Activated B cell treated with CpG ODN at 0.5 μM for 24 hours (primary cell): ENCODE data around the gene TOP2B. TPM values are rescaled to one million over a fixed set of nuclear protein-coding genes. Genes with fewer than 3 reads are reported as not detected.

Experiments used
- ATAC-seq: fragments of 200-7000 bp; cut with Tn5 transposase; one replicate; pipeline ENCODE4 v1.10.0; 2021; ENCODE audit warnings: low read depth, mild to moderate bottlenecking, moderate library complexity
- CTCF ChIA-PET: fragments of 350-600 bp; sonication (Branson Sonifier 250); formaldehyde crosslinking; loops from one replicate; lab custom pipeline; 2021; ENCODE audit warnings: antibody characterized with exemption; lab: Charles Lee
- POLR2A ChIA-PET: fragments of 350-600 bp; sonication (Branson Sonifier 250); formaldehyde crosslinking; loops from one replicate; lab custom pipeline; 2021; ENCODE audit warnings: antibody characterized with exemption; lab: Charles Lee
- DNase-seq: peaks from one replicate; pipeline ENCODE4 v3.0.0; 2022
- H3K27ac Mint-ChIP-seq: one replicate; pipeline ENCODE4 v1.8.0; 2020; ENCODE audit warnings: mixed read lengths
- H3K27me3 Mint-ChIP-seq: one replicate; pipeline ENCODE4 v1.8.0; 2021; ENCODE audit warnings: mixed read lengths
- H3K36me3 Mint-ChIP-seq: one replicate; pipeline ENCODE4 v1.8.0; 2021; ENCODE audit warnings: low read depth, mixed read lengths
- H3K4me1 Mint-ChIP-seq: one replicate; pipeline ENCODE4 v1.8.0; 2021; ENCODE audit warnings: mixed read lengths
- H3K4me3 Mint-ChIP-seq: one replicate; pipeline ENCODE4 v1.8.0; 2020; ENCODE audit warnings: mild to moderate bottlenecking, mixed read lengths
- H3K9me3 Mint-ChIP-seq: one replicate; pipeline ENCODE4 v1.8.0; 2020; ENCODE audit warnings: mixed read lengths
- intact Hi-C: fragments of 100-400 bp; cut with micrococcal nuclease; formaldehyde crosslinking; loops from one replicate; pipeline ENCODE4 v1.15.1; 2024
- total RNA-seq: library from RNA; stranded (reverse); gene quantifications from 2 replicates; pipeline ENCODE4 v1.2.3, GENCODE V29; 2022
- TF ChIP-seq, protein P1 (sequence below): fragments of 200-600 bp; IDR thresholded peaks from one replicate; pipeline ENCODE4 v1.8.0; 2022; ENCODE audit warnings: antibody characterized with exemption, mild to moderate bottlenecking

Gene TOP2B
- total RNA-seq, 1 donor from 2014 or later: 117 TPM

DNA sequence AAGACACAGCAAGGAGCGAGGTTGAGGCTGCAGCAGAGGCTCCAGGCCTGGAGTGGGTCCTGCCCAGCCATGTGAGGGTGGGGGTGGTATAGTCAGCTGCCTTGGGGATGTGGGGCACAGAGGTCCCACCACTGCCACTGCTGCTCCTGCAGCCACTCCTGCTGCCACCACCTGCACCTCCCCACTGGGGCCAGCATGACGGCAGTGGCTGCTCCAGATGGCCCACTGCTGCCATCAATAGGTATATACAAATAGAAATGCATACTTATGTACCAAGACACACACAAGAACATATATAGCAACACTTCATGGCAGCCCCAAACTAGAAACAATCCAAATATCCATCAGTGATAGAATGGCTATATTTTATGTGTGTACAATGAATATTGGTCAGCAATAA is 10.0 kb upstream of the TOP2B start:
- no peaks in the 10 kb centered on the region for H3K36me3 Mint-ChIP-seq
- DNase-seq (no peak), ATAC-seq (no peak)
- intact Hi-C loops: no loop called here
- H3K4me1 Mint-ChIP-seq: no peaks in the 10 kb centered on the region
- TF ChIP-seq, protein P1, sequence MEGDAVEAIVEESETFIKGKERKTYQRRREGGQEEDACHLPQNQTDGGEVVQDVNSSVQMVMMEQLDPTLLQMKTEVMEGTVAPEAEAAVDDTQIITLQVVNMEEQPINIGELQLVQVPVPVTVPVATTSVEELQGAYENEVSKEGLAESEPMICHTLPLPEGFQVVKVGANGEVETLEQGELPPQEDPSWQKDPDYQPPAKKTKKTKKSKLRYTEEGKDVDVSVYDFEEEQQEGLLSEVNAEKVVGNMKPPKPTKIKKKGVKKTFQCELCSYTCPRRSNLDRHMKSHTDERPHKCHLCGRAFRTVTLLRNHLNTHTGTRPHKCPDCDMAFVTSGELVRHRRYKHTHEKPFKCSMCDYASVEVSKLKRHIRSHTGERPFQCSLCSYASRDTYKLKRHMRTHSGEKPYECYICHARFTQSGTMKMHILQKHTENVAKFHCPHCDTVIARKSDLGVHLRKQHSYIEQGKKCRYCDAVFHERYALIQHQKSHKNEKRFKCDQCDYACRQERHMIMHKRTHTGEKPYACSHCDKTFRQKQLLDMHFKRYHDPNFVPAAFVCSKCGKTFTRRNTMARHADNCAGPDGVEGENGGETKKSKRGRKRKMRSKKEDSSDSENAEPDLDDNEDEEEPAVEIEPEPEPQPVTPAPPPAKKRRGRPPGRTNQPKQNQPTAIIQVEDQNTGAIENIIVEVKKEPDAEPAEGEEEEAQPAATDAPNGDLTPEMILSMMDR: no peak
- H3K27ac Mint-ChIP-seq: no peak overlapping the region
- CTCF ChIA-PET: no interaction called here
- H3K4me3 Mint-ChIP-seq: no peak overlapping the region
- H3K27me3 Mint-ChIP-seq: no peaks in the 10 kb centered on the region
- POLR2A ChIA-PET: no interaction called here
- no peaks in the 10 kb centered on the region for H3K9me3 Mint-ChIP-seq

DNA sequence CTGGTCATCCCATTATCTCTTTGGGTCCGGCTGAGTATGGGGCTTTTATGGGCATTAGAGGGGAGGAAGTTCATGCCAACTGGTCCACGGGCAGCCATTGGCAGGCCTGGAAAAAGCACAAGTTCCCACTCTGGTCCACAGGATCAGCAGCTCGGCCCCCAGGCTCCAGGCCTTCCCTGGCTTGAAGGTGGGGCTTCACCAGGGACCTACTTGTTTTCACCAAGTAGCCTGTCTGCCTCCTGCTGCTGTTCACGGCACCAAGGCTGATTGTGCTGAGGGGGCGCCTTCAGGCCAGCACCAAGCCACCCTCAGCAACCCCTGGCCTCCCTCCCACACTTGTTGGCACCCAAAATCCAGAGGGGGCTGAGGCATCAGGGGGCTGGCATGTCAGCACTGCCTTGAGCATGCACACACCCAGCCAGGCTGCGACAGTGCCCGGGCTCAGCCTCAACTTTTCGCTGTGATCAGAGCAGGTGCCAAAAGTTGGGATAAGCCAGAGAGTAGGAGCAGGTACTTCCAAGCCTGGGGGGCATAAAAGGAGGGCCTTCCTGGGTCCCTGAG is 9.1 kb upstream of the TOP2B start:
- no peak for ATAC-seq
- no peaks in the 10 kb centered on the region for H3K27me3 Mint-ChIP-seq
- no peak overlapping the region for H3K4me3 Mint-ChIP-seq
- CTCF ChIA-PET: interaction anchor here (1.1 kb wide), 1 partner anchor 25 kb away, joined by 5 read pairs; no protein-coding TSS in a partner anchor
- no peak overlapping the region for H3K27ac Mint-ChIP-seq
- H3K4me1 Mint-ChIP-seq: no peaks in the 10 kb centered on the region
- POLR2A ChIA-PET: no interaction called here
- intact Hi-C loops: no loop called here
- H3K36me3 Mint-ChIP-seq: no peaks in the 10 kb centered on the region
- H3K9me3 Mint-ChIP-seq: no peaks in the 10 kb centered on the region
- TF ChIP-seq, protein P1: no peak
- DNase-seq: no peak

DNA sequence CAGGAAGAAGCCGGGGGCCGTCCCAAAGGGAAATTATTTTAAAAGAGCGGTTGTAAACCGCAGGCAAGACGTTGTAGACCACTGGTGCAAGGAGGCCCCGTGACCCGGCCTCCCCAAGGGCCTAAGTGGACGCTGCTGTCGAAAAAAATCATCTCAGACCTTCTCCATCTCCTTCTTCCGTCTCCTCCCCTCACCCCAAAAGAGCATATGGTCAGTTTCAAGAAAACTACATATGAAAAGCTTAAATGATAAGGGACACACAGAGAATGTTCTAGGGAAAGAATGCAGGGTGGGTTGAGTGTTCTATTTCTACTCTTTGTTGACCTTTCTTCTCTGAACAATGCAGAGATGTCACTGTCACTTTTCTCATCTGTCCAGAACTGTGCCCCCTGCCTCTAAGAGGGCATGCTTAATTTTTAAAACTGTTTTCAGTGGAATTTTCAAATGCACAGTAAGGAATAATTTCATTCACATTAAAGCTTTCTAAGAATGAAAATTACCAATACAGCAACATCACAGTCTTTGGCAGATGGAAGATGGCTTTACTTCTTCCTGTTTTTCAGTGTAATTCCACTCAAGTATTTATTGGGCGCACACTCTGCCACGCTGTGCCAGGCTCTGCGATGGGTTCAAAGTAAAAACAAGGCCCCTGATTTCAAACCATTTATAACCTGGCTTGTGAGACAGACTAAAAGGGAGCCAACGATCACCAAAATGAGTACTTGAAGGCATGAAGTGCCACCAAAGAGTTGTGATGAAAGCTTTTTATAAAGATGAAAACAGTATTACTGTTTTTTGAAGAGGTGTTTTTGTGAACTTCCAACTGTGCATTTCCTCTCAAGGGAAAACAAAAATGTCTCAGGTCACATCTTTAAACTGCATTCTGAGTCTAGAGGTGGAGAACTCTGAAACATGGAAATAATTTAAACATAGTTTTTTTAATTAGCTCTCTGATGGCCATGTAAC is 891 bp upstream of the TOP2B start:
- CTCF ChIA-PET: interaction anchor here (0.8 to 1.0 kb wide), 4 partner anchors 15 to 192 kb away, joined by 3 to 4 read pairs (median 3); no protein-coding TSS in a partner anchor
- H3K27ac Mint-ChIP-seq: peak overlapping the region; percentile 99
- no peaks in the 10 kb centered on the region for H3K9me3 Mint-ChIP-seq
- H3K27me3 Mint-ChIP-seq: no peaks in the 10 kb centered on the region
- intact Hi-C loops: loop anchor here (1.0 to 10.0 kb wide), 5 partner anchors 104 to 1819 kb away; partner anchors contain the start of genes NGLY1, NR1D2, OXSM and SLC4A7
- peaks cover 12% of the 10 kb centered on the region for H3K36me3 Mint-ChIP-seq
- TF ChIP-seq, protein P1: no peak
- H3K4me3 Mint-ChIP-seq: peak overlapping the region; percentile 93
- ATAC-seq: peak; percentile 42
- DNase-seq: no peak
- POLR2A ChIA-PET: interaction anchor here (1.2 to 2.4 kb wide), 5 partner anchors 16 to 124 kb away, joined by 3 to 7 read pairs (median 4); partner anchors contain the start of genes NGLY1 and OXSM
- H3K4me1 Mint-ChIP-seq: peaks cover 47% of the 10 kb centered on the region

DNA sequence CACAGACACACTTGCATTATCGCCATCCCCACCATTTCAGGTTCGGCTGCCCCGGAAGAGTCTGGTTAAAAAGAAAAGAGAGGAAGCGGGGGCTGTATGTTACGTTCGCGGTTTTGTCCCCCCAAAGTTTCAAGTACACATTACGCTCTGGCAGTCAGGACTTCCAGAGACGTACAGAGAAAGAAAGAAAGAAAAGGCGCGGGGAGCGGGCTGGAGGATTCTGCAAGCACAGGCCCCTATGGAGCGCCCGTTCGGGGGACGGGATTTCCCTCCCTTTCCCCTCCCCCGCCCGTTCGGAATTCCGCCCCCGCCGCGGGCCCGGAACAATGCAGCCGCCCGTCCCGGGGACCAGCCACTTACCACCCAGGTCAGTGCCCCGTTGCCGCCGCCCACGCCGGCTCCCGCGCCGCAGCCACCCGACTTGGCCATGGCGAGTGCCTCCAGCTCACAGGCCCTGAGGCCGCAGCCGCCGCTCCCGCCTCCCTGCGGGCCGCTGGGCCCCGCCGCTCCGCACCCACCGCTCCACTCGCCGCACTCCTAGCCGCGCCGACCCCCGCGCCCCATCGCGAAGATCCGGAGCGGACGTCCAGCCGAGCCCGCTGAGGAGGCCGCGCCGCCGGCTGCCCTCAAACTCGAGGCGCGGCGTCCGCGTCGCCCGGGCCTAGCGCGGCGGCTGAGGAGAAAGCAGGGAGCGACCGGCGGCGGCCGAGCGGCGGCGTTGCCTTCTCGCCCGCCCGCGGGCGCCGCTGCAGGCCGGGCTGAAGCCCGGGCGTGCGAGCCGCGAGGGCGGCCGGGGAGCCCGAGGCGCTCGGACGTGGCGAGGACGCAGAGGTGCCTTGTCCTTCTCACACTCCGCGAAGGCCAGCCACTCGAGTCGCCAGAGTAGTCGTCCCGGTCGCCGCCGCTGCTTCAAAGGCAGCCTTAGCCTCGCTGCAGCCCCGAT is 567 bp downstream of the TOP2B start:
- Mint-ChIP-seq H3K27me3 (no peaks in the 10 kb centered on the region), H3K36me3 (peaks cover 12% of the 10 kb centered on the region), H3K27ac (peak overlapping the region; percentile 99), H3K9me3 (no peaks in the 10 kb centered on the region), H3K4me3 (peak overlapping the region; percentile 93), H3K4me1 (peaks cover 60% of the 10 kb centered on the region)
- ATAC-seq (peak; percentile 22), DNase-seq (peak; percentile 63)
- TF ChIP-seq, protein P1: no peak
- CTCF ChIA-PET: no interaction called here
- POLR2A ChIA-PET: interaction anchor here (0.5 to 1.7 kb wide), 6 partner anchors 10 to 119 kb away, joined by 3 to 15 read pairs (median 3); partner anchors contain the start of gene NGLY1
- intact Hi-C loops: loop anchor here (1.0 to 10.0 kb wide), 5 partner anchors 10 to 1719 kb away; partner anchors contain the start of gene NR1D2
